HEK293 (cell line): ENCODE results near the gene USP24.

Experiments
- CTCF ChIA-PET: fragments of 350-600 bp; formaldehyde crosslinking; extraction: SDS; loops from one replicate; lab custom pipeline; 2021; ENCODE audit warnings: antibody characterized with exemption; lab: Yijun Ruan, JAX
- POLR2A ChIA-PET: fragments of 300-600 bp; formaldehyde crosslinking; extraction: SDS; loops from one replicate; lab custom pipeline; 2020; ENCODE audit warnings: antibody characterized with exemption, inconsistent platforms; lab: Yijun Ruan, JAX
- H3K27ac ChIP-seq: fragments of 200-500 bp; sonication (Bioruptor generic); 2 replicates; pipeline ENCODE4 v1.5.1; 2014; ENCODE audit warnings: low read depth, low read length, control low read depth, inconsistent platforms; ENCODE audit errors: extremely low read depth
- H3K36me3 ChIP-seq, 2 experiments: fragments of 200-500 bp in 1 of 2; sonication (Bioruptor generic) in 1 of 2; 1 replicate in 1 of 2; 2 replicates in 1 of 2; pipeline ENCODE4 v1.5.1; 2014 to 2017; ENCODE audit warnings: inconsistent platforms in 2 of 2, low read length in 2 of 2; ENCODE audit not compliant: control insufficient read depth in 2 of 2, insufficient read depth in 1 of 2
- H3K4me1 ChIP-seq: fragments of 200-500 bp; sonication (Bioruptor generic); 2 replicates; pipeline ENCODE4 v1.5.1; 2014; ENCODE audit warnings: mild to moderate bottlenecking, low read length, inconsistent platforms; ENCODE audit not compliant: control insufficient read depth, insufficient read depth
- H3K4me3 ChIP-seq: 2 replicates; pipeline ENCODE4 v1.5.1; 2011; ENCODE audit warnings: low read depth, mild to moderate bottlenecking, control low read depth, low read length, moderate library complexity
- H3K9me3 ChIP-seq: fragments of 200-500 bp; sonication (Bioruptor generic); 2 replicates; pipeline ENCODE4 v1.5.1; 2014; ENCODE audit warnings: low read depth, low read length, inconsistent platforms; ENCODE audit not compliant: control insufficient read depth, insufficient read depth
- ELK4 ChIP-seq: IDR thresholded peaks from 2 replicates; pipeline ENCODE4 v1.6.1; 2011; ENCODE audit warnings: mild to moderate bottlenecking, low read depth, low read length, borderline replicate concordance
- FEZF1 ChIP-seq: fragments of 450-650 bp; formaldehyde crosslinking; IDR thresholded peaks from 2 replicates; pipeline ENCODE4 v1.5.1; 2016; ENCODE audit warnings: missing biosample characterization, missing genetic modification characterization
- HIC1 ChIP-seq: fragments of 450-650 bp; formaldehyde crosslinking; IDR thresholded peaks from 2 replicates; pipeline ENCODE4 v1.5.1; 2016; ENCODE audit warnings: missing biosample characterization, missing genetic modification characterization
- MYNN ChIP-seq: fragments of 450-650 bp; formaldehyde crosslinking; IDR thresholded peaks from 2 replicates; pipeline ENCODE4 v1.5.1; 2016; ENCODE audit warnings: missing biosample characterization, missing genetic modification characterization, borderline replicate concordance
- OSR2 ChIP-seq: fragments of 450-650 bp; formaldehyde crosslinking; IDR thresholded peaks from 2 replicates; pipeline ENCODE4 v1.5.1; 2016; ENCODE audit warnings: missing biosample characterization, missing genetic modification characterization
- REST ChIP-seq: fragments of 450-650 bp; formaldehyde crosslinking; IDR thresholded peaks from 2 replicates; pipeline ENCODE4 v1.5.1; 2016; ENCODE audit warnings: missing biosample characterization, missing genetic modification characterization
- WT1 ChIP-seq: fragments of 450-650 bp; formaldehyde crosslinking; IDR thresholded peaks from 2 replicates; pipeline ENCODE4 v1.5.1; 2016; ENCODE audit warnings: missing biosample characterization, missing genetic modification characterization
- ZBTB26 ChIP-seq: fragments of 450-650 bp; formaldehyde crosslinking; optimal IDR thresholded peaks from 2 replicates; pipeline ENCODE3; 2016; ENCODE audit warnings: missing biosample characterization, mild to moderate bottlenecking, missing genetic modification characterization
- ZNF121 ChIP-seq: fragments of 450-650 bp; formaldehyde crosslinking; IDR thresholded peaks from 2 replicates; pipeline ENCODE4 v1.5.1; 2016; ENCODE audit warnings: missing biosample characterization, missing genetic modification characterization
- ZNF132 ChIP-seq: fragments of 450-650 bp; formaldehyde crosslinking; IDR thresholded peaks from 2 replicates; pipeline ENCODE4 v1.5.1; 2017; ENCODE audit warnings: missing biosample characterization, missing genetic modification characterization, borderline replicate concordance
- ZNF16 ChIP-seq: fragments of 450-650 bp; formaldehyde crosslinking; IDR thresholded peaks from 2 replicates; pipeline ENCODE4 v1.5.1; 2016; ENCODE audit warnings: low read depth, missing biosample characterization, missing genetic modification characterization
- ZNF175 ChIP-seq: fragments of 450-650 bp; formaldehyde crosslinking; IDR thresholded peaks from 2 replicates; pipeline ENCODE4 v1.5.1; 2016; ENCODE audit warnings: missing biosample characterization, missing genetic modification characterization
- ZNF26 ChIP-seq: fragments of 450-650 bp; formaldehyde crosslinking; IDR thresholded peaks from 2 replicates; pipeline ENCODE4 v1.5.1; 2016; ENCODE audit warnings: missing biosample characterization, missing genetic modification characterization
- ZNF324 ChIP-seq: fragments of 450-650 bp; formaldehyde crosslinking; IDR thresholded peaks from 2 replicates; pipeline ENCODE4 v1.5.1; 2016; ENCODE audit warnings: missing biosample characterization, missing genetic modification characterization
- ZNF404 ChIP-seq: fragments of 450-650 bp; formaldehyde crosslinking; IDR thresholded peaks from 2 replicates; pipeline ENCODE4 v1.5.1; 2017; ENCODE audit warnings: missing biosample characterization, missing genetic modification characterization
- ZNF473 ChIP-seq: fragments of 450-650 bp; formaldehyde crosslinking; IDR thresholded peaks from 2 replicates; pipeline ENCODE4 v1.5.1; 2017; ENCODE audit warnings: missing biosample characterization, missing genetic modification characterization
- ZNF585B ChIP-seq: fragments of 450-650 bp; formaldehyde crosslinking; IDR thresholded peaks from 2 replicates; pipeline ENCODE4 v1.5.1; 2016; ENCODE audit warnings: missing biosample characterization, missing genetic modification characterization
- ZNF600 ChIP-seq: fragments of 450-650 bp; formaldehyde crosslinking; IDR thresholded peaks from 2 replicates; pipeline ENCODE4 v1.5.1; 2016; ENCODE audit warnings: missing biosample characterization, missing genetic modification characterization
- ZNF658 ChIP-seq: fragments of 450-650 bp; formaldehyde crosslinking; IDR thresholded peaks from 2 replicates; pipeline ENCODE4; 2016; ENCODE audit warnings: missing biosample characterization, missing genetic modification characterization
- ZNF664 ChIP-seq: fragments of 450-650 bp; formaldehyde crosslinking; IDR thresholded peaks from 2 replicates; pipeline ENCODE4 v1.5.1; 2016; ENCODE audit warnings: missing biosample characterization, missing genetic modification characterization
- ZNF670 ChIP-seq: fragments of 450-650 bp; formaldehyde crosslinking; IDR thresholded peaks from 2 replicates; pipeline ENCODE4 v1.5.1; 2016; ENCODE audit warnings: missing biosample characterization, missing genetic modification characterization, low read depth
- ZNF677 ChIP-seq: fragments of 450-650 bp; IDR thresholded peaks from 2 replicates; pipeline ENCODE4 v1.5.0; 2018; ENCODE audit warnings: missing biosample characterization, mild to moderate bottlenecking, missing genetic modification characterization, moderate library complexity
- ZNF747 ChIP-seq: fragments of 450-650 bp; formaldehyde crosslinking; IDR thresholded peaks from 2 replicates; pipeline ENCODE4 v1.5.1; 2016; ENCODE audit warnings: missing biosample characterization, missing genetic modification characterization

Gene USP24

GRCh38 chr1:55179177-55179835, 35.9 kb downstream of the USP24 start:
- Histone ChIP-seq H3K4me3 (no peak overlapping the region), H3K27ac (no peak overlapping the region), H3K9me3 (no peaks in the 10 kb centered on the region), H3K36me3 (peaks cover 0 to 5% of the 10 kb centered on the region in 2 experiments; a peak in 1 of 3 replicates), H3K4me1 (no peaks in the 10 kb centered on the region)
- ChIA-PET POLR2A (no interaction called here), CTCF (interaction anchor here (1.2 kb wide), 1 partner anchor 27 kb away, joined by 4 read pairs; no protein-coding TSS in a partner anchor)
- no peak for TF ChIP-seq WT1
- TF ChIP-seq ZNF585B (tag by site-specific recombination) = peak; percentile 78
- TF ChIP-seq ZNF677 (tag by site-specific recombination) = peak; percentile 91
- TF ChIP-seq ZNF16 (tag by site-specific recombination) = no peak
- TF ChIP-seq ZBTB26 (tag by site-specific recombination) = no peak
- TF ChIP-seq ZNF658 (tag by site-specific recombination) = no peak
- no peak for TF ChIP-seq ZNF404 (tag by site-specific recombination)
- no peak for TF ChIP-seq ZNF121 (tag by site-specific recombination)
- no peak for TF ChIP-seq ZNF473 (tag by site-specific recombination)
- TF ChIP-seq ZNF747 (tag by site-specific recombination) = no peak
- no peak for TF ChIP-seq ELK4
- no peak for TF ChIP-seq ZNF670
- TF ChIP-seq REST (tag by site-specific recombination) = no peak
- no peak for TF ChIP-seq ZNF600 (tag by site-specific recombination)

GRCh38 chr1:55172687-55173086, 42.5 kb downstream of the USP24 start:
- Histone ChIP-seq H3K27ac (no peak overlapping the region), H3K36me3 (peaks cover 7 to 40% of the 10 kb centered on the region in 2 experiments; a peak in 1 of 3 replicates), H3K4me1 (no peaks in the 10 kb centered on the region), H3K9me3 (no peaks in the 10 kb centered on the region), H3K4me3 (no peak overlapping the region)
- CTCF ChIA-PET = interaction anchor here (0.5 to 1.4 kb wide), 5 partner anchors 32 to 112 kb away, joined by 3 to 8 read pairs (median 4); no protein-coding TSS in a partner anchor
- POLR2A ChIA-PET = no interaction called here
- TF ChIP-seq ZNF26 (tag by site-specific recombination) = no peak
- TF ChIP-seq ZNF175 = no peak
- no peak for TF ChIP-seq FEZF1 (tag by site-specific recombination)
- no peak for TF ChIP-seq ZNF664 (tag by site-specific recombination)
- no peak for TF ChIP-seq HIC1 (tag by site-specific recombination)
- no peak for TF ChIP-seq WT1
- no peak for TF ChIP-seq OSR2 (tag by site-specific recombination)
- TF ChIP-seq MYNN (tag by site-specific recombination) = no peak
- no peak for TF ChIP-seq ZNF132 (tag by site-specific recombination)
- TF ChIP-seq ZNF324 = no peak
